ENCODE measurements around the gene PLEKHN1.

- TF ChIP-seq CTCF (IDR thresholded peaks at IDR 0.05; ENCODE audit: insufficient read depth, low read length, poor library complexity, severe bottlenecking) (no peak), EZH2phosphoT487 (conservative IDR thresholded peaks at IDR 0.05; ENCODE audit: low read length) (no peak)
Measured at GRCh38 chr1:917076-917459, 49.2 kb upstream of the PLEKHN1 start.

Measured in SU-DHL-6 (cell line).